Hematopoietic multipotent progenitor cell (in vitro differentiated cells): Measurements from ENCODE around the gene LYG2. TPM values are rescaled to one million over a fixed set of nuclear protein-coding genes. Genes with fewer than 3 reads are reported as not detected.
"Not testable (repeated sequence)": the region's sequence is repeated elsewhere in the genome, so short reads cannot be mapped to it uniquely, and the experiment has no call there.

Experiments
- DNase-seq, 3 donors: peaks; one replicate each; pipeline ENCODE4 v3.0.0-alpha.2; 2011 to 2015; ENCODE audit warnings: low read depth in 2 of 3, low spot score in 2 of 3
- small RNA-seq: library from RNA; depleted of rRNA; stranded (forward); fragments of <200 nt; gene quantifications from one replicate; pipeline ENCODE3, GENCODE V24; 2012
- total RNA-seq: library from RNA; depleted of rRNA; stranded (reverse); fragments of >200 nt; gene quantifications from one replicate; pipeline ENCODE4 v1.2.3, GENCODE V29; 2012

The LYG2 gene
- total RNA-seq, 1 donor, result not detected

DNA sequence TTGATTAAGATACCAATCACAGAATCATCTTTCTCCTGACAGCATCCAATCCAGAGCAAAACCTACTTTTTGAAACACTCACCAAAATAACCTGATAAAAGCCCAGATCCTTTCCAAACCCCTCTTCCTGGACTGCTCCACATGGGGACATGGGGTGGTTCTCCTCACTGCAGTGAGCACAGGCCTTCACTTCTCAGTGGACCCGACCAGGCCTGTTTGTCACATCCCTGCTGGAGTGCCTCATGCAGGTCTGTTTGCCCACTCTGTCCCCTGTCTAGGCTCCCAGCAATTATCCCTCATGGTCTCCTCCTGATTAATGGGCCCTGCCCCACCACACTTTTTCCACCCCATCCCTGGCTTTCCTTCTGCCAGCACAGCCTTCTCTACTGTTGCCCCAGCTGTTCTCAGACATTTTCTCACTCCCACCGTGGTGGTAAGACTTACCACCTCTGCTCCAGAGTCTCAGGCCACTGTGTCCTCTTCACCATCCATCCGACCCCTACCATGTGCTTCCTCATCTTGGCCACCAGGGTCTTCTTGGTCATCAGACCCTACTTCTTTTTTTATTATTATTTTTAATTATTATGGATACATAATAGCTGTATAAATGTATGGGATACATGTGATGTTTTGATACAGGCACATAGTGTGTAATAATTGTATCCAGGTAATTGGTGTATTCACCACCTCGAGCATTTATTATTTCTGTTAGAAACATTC, 53.3 kb downstream of the LYG2 start:
- DNase-seq, result no peak

DNA sequence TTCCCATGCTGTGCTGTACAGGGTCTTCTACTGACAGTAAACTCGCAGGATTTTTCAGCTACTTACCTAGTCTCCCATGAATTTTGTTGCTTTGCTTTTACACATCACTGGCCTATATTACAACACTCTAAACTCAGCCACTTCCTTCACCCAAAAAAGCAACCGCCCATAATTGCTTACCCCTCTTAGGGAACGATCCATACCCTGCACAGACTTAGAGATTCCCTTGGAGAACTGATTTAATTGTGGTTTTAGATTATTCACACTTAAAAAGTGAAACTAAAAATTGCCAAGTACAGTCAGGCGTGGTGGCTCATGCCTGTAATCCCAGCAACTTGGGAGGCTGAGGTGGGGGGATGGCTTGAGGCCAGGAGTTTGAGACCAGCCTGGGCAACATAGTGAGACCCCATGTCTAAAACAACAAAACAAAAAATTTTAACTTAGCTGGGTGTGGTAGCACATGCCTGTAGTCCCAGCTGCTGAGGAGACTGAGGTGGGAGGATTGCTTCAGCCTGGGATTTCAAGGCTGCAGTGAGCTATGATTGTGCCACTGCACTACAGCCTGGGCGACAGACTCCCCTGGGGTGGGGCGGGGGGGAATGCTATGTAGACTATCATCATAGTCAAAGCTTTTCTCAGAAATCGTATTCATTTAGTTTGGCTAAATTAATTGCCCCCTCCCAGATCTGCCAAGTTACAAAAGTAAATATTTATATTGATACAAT, 55.2 kb downstream of the LYG2 start:
- no peak for DNase-seq

DNA sequence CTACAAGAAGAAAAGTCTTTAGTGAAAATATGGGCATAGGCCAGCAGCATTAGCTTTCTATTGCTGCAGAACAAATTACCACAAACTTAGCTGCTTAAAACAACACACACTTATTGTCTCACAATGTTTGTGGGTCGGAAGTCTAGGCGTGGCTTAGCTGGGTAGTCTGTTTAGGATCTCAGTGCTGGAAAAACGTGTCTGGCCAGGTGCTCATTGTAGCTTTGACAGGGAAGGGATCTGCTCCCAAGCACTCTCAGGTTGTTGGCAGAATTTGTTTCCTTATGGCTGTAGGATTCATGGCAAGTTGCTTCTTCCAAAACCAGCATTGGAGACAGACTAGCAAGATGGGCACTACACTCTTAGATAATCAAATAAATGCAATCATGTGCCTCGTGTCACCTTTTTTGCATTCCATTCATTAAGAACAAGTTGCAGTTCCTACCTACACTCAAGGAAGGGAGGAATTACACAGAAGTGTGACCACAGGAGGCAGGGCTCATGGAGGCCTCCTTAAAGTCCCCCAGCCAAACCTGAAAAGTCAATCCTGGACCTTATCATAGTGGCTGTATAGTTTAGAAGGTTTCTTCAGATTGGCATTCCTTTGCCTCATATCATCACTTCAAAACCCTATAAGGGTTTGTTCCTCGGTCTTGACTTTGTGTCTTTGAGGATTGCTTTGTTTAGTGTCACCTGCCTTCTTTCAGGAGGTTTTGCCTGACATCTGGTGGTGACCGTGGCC, 57.2 kb downstream of the LYG2 start:
- no peak for DNase-seq

DNA sequence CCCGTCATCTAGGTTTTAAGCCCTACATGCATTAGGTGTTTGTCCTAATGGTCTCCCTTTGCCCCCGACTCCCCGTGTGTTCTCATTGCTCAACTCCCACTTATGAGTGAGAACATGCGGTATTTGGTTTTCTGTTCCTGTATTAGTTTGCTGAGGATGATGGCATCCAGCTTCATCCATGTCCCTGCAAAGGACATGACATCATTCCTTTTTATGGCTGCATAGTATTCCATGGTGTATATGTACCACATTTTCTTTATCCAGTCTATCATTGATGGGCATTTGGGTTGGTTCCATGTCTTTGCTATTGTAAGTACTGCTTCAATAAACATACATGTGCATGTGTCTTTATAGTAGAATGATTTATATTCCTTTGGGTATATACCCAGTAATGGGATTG, 63.1 kb downstream of the LYG2 start:
- not testable (repeated sequence) for DNase-seq

Small RNAs within 50 kb of the gene (small RNA-seq; reads per million reads assigned to genes)
- not detected for gene AC092587.1

Other genes with a start within 250 kb of the LYG2 start
- gene C2orf15, start 114.0 kb downstream of the LYG2 start, total RNA-seq, result 1.6 TPM
- gene TSGA10, start 100.7 kb downstream of the LYG2 start, total RNA-seq, result 2.7 TPM
- 6.5 TPM for gene LIPT1, start 100.7 kb downstream of the LYG2 start, total RNA-seq
- 7.3 TPM for gene MITD1, start 74.6 kb downstream of the LYG2 start, total RNA-seq
- 15.9 TPM for gene MRPL30, start 74.5 kb downstream of the LYG2 start, total RNA-seq
- gene LYG1, start 45.5 kb upstream of the LYG2 start, total RNA-seq, result not detected
- 16.2 TPM for gene TXNDC9, start 80.7 kb upstream of the LYG2 start, total RNA-seq
- gene EIF5B, start 81.7 kb upstream of the LYG2 start, total RNA-seq, result 10.2 TPM
- gene REV1, start 234.4 kb upstream of the LYG2 start, total RNA-seq, result 25.3 TPM